Activated naive CD4-positive, alpha-beta T cell treated with anti-CD3 and anti-CD28 coated beads for 36 hours (primary cell): ENCODE data around the gene TBL1XR1. TPM values are rescaled to one million over a fixed set of nuclear protein-coding genes. Genes with fewer than 3 reads are reported as not detected.
A peak's percentile ranks its signal among the peaks of the same experiment; 100 is the strongest.

ENCODE experiments used
- CTCF ChIA-PET: fragments of 350-600 bp; sonication (Branson Sonifier 250); formaldehyde crosslinking; loops from one replicate; lab custom pipeline; 2021; ENCODE audit warnings: antibody characterized with exemption; lab: Charles Lee
- DNase-seq: peaks from one replicate; pipeline ENCODE4 v3.0.0-alpha.2; 2020
- H3K27ac Mint-ChIP-seq: one replicate; pipeline ENCODE4 v1.8.0; 2021; ENCODE audit warnings: mild to moderate bottlenecking, mixed read lengths
- H3K27me3 Mint-ChIP-seq: one replicate; pipeline ENCODE4 v1.8.0; 2021; ENCODE audit warnings: low read depth, mixed read lengths
- H3K36me3 Mint-ChIP-seq: one replicate; pipeline ENCODE4 v1.8.0; 2021; ENCODE audit warnings: low read depth, mixed read lengths
- H3K4me1 Mint-ChIP-seq: one replicate; pipeline ENCODE4 v1.8.0; 2021; ENCODE audit warnings: low read depth, mixed read lengths
- H3K4me3 Mint-ChIP-seq: one replicate; pipeline ENCODE4 v1.8.0; 2021; ENCODE audit warnings: mild to moderate bottlenecking, moderate library complexity, mixed read lengths
- H3K9me3 Mint-ChIP-seq: one replicate; pipeline ENCODE4 v1.8.0; 2021; ENCODE audit warnings: mixed read lengths
- intact Hi-C: fragments of 100-400 bp; cut with micrococcal nuclease; formaldehyde crosslinking; loops from one replicate; pipeline ENCODE4 v1.15.1; 2023
- total RNA-seq, 2 experiments: library from RNA; stranded (reverse); gene quantifications; one replicate each; pipeline ENCODE4 v1.2.3, GENCODE V29; 2021

Gene TBL1XR1
- total RNA-seq, 2 experiments from 2014 or later, result 149 to 162 TPM

- intact Hi-C loops, result loop anchor here (2.0 kb wide), 2 partner anchors 13 to 53 kb away; no protein-coding TSS in a partner anchor
- Mint-ChIP-seq H3K4me3 (no peak overlapping the region), H3K4me1 (peaks cover 60% of the 10 kb centered on the region), H3K27me3 (no peaks in the 10 kb centered on the region), H3K27ac (no peak overlapping the region), H3K36me3 (peaks cover 4% of the 10 kb centered on the region), H3K9me3 (no peaks in the 10 kb centered on the region)
- CTCF ChIA-PET, result interaction anchor here (0.6 to 1.0 kb wide), 2 partner anchors 35 to 44 kb away, joined by 3 read pairs; no protein-coding TSS in a partner anchor
- no peak for DNase-seq
Observed at GRCh38 chr3:177111541-177111949, 85.7 kb downstream of the TBL1XR1 start.

GRCh38 chr3:177110895-177111294 lies 86.4 kb downstream of the TBL1XR1 start:
- H3K9me3 Mint-ChIP-seq, result no peaks in the 10 kb centered on the region
- no peaks in the 10 kb centered on the region for H3K27me3 Mint-ChIP-seq
- DNase-seq, result no peak
- intact Hi-C loops, result loop anchor here (2.0 kb wide), 2 partner anchors 14 to 52 kb away; no protein-coding TSS in a partner anchor
- H3K4me1 Mint-ChIP-seq, result peaks cover 60% of the 10 kb centered on the region
- no peak overlapping the region for H3K27ac Mint-ChIP-seq
- CTCF ChIA-PET, result interaction anchor here (0.6 to 1.0 kb wide), 2 partner anchors 36 to 45 kb away, joined by 3 read pairs; no protein-coding TSS in a partner anchor
- no peak overlapping the region for H3K4me3 Mint-ChIP-seq
- H3K36me3 Mint-ChIP-seq, result peaks cover 4% of the 10 kb centered on the region

- intact Hi-C loops, result loop anchor here (2.0 kb wide), 2 partner anchors 14 to 52 kb away; no protein-coding TSS in a partner anchor
- H3K27me3 Mint-ChIP-seq, result no peaks in the 10 kb centered on the region
- H3K27ac Mint-ChIP-seq, result no peak overlapping the region
- DNase-seq, result no peak
- H3K36me3 Mint-ChIP-seq, result peaks cover under 1% of the 10 kb centered on the region
- CTCF ChIA-PET, result no interaction called here
- H3K4me3 Mint-ChIP-seq, result no peak overlapping the region
- H3K4me1 Mint-ChIP-seq, result peaks cover 63% of the 10 kb centered on the region
- no peaks in the 10 kb centered on the region for H3K9me3 Mint-ChIP-seq
Observed at GRCh38 chr3:177110386-177110785, 86.9 kb downstream of the TBL1XR1 start.

- H3K27ac Mint-ChIP-seq, result peak overlapping the region; percentile 46
- CTCF ChIA-PET, result no interaction called here
- DNase-seq, result no peak
- no peaks in the 10 kb centered on the region for H3K27me3 Mint-ChIP-seq
- H3K9me3 Mint-ChIP-seq, result no peaks in the 10 kb centered on the region
- intact Hi-C loops, result loop anchor here (2.0 to 5.0 kb wide), 3 partner anchors 15 to 51 kb away; no protein-coding TSS in a partner anchor
- peaks cover 66% of the 10 kb centered on the region for H3K4me1 Mint-ChIP-seq
- H3K4me3 Mint-ChIP-seq, result no peak overlapping the region
- no peaks in the 10 kb centered on the region for H3K36me3 Mint-ChIP-seq
Observed at GRCh38 chr3:177109688-177110330, 87.5 kb downstream of the TBL1XR1 start.

GRCh38 chr3:177108648-177109047 lies 88.6 kb downstream of the TBL1XR1 start:
- no peaks in the 10 kb centered on the region for H3K27me3 Mint-ChIP-seq
- no peak for DNase-seq
- intact Hi-C loops, result loop anchor here (5.0 kb wide), 1 partner anchor 39 kb away; no protein-coding TSS in a partner anchor
- CTCF ChIA-PET, result no interaction called here
- H3K9me3 Mint-ChIP-seq, result no peaks in the 10 kb centered on the region
- H3K4me1 Mint-ChIP-seq, result peaks cover 76% of the 10 kb centered on the region
- no peaks in the 10 kb centered on the region for H3K36me3 Mint-ChIP-seq
- H3K4me3 Mint-ChIP-seq, result no peak overlapping the region
- no peak overlapping the region for H3K27ac Mint-ChIP-seq

GRCh38 chr3:177107461-177108239 lies 89.6 kb downstream of the TBL1XR1 start:
- no peak overlapping the region for H3K27ac Mint-ChIP-seq

GRCh38 chr3:177106594-177106993 lies 90.7 kb downstream of the TBL1XR1 start:
- Mint-ChIP-seq H3K4me3 (no peak overlapping the region), H3K9me3 (no peaks in the 10 kb centered on the region), H3K36me3 (peaks cover 4% of the 10 kb centered on the region), H3K27me3 (no peaks in the 10 kb centered on the region), H3K27ac (no peak overlapping the region), H3K4me1 (peaks cover 64% of the 10 kb centered on the region)
- intact Hi-C loops, result loop anchor here (5.0 kb wide), 1 partner anchor 41 kb away; no protein-coding TSS in a partner anchor
- CTCF ChIA-PET, result no interaction called here
- no peak for DNase-seq

More at GRCh38 chr3:177107461-177108239, 89.6 kb downstream of the TBL1XR1 start:
- CTCF ChIA-PET, result no interaction called here
- H3K36me3 Mint-ChIP-seq, result peaks cover under 1% of the 10 kb centered on the region
- no peaks in the 10 kb centered on the region for H3K9me3 Mint-ChIP-seq
- H3K4me3 Mint-ChIP-seq, result no peak overlapping the region
- H3K27me3 Mint-ChIP-seq, result no peaks in the 10 kb centered on the region
- intact Hi-C loops, result loop anchor here (5.0 kb wide), 1 partner anchor 40 kb away; no protein-coding TSS in a partner anchor
- DNase-seq, result no peak
- H3K4me1 Mint-ChIP-seq, result peaks cover 69% of the 10 kb centered on the region

- H3K4me1 Mint-ChIP-seq, result peaks cover 59% of the 10 kb centered on the region
- H3K9me3 Mint-ChIP-seq, result no peaks in the 10 kb centered on the region
- H3K36me3 Mint-ChIP-seq, result peaks cover 4% of the 10 kb centered on the region
- H3K27me3 Mint-ChIP-seq, result no peaks in the 10 kb centered on the region
- H3K4me3 Mint-ChIP-seq, result no peak overlapping the region
- intact Hi-C loops, result loop anchor here (5.0 kb wide), 1 partner anchor 41 kb away; no protein-coding TSS in a partner anchor
- DNase-seq, result no peak
- no peak overlapping the region for H3K27ac Mint-ChIP-seq
- CTCF ChIA-PET, result no interaction called here
Observed at GRCh38 chr3:177106184-177106583, 91.1 kb downstream of the TBL1XR1 start.

GRCh38 chr3:177105623-177106022 lies 91.7 kb downstream of the TBL1XR1 start:
- intact Hi-C loops, result loop anchor here (5.0 kb wide), 1 partner anchor 42 kb away; no protein-coding TSS in a partner anchor
- H3K4me3 Mint-ChIP-seq, result no peak overlapping the region

GRCh38 chr3:177104299-177104992 lies 92.8 kb downstream of the TBL1XR1 start:
- Mint-ChIP-seq H3K4me3 (no peak overlapping the region), H3K4me1 (peaks cover 44% of the 10 kb centered on the region), H3K36me3 (peaks cover 4% of the 10 kb centered on the region), H3K27me3 (no peaks in the 10 kb centered on the region), H3K27ac (no peak overlapping the region), H3K9me3 (no peaks in the 10 kb centered on the region)
- intact Hi-C loops, result no loop called here
- no peak for DNase-seq
- CTCF ChIA-PET, result interaction anchor here (0.9 kb wide), 2 partner anchors 8 to 71 kb away, joined by 4 to 5 read pairs; no protein-coding TSS in a partner anchor

More at GRCh38 chr3:177105623-177106022, 91.7 kb downstream of the TBL1XR1 start:
- H3K36me3 Mint-ChIP-seq, result peaks cover 4% of the 10 kb centered on the region
- no peaks in the 10 kb centered on the region for H3K27me3 Mint-ChIP-seq
- DNase-seq, result no peak
- CTCF ChIA-PET, result interaction anchor here (0.9 kb wide), 1 partner anchor 9 kb away, joined by 4 read pairs; no protein-coding TSS in a partner anchor
- peaks cover 55% of the 10 kb centered on the region for H3K4me1 Mint-ChIP-seq
- no peak overlapping the region for H3K27ac Mint-ChIP-seq
- no peaks in the 10 kb centered on the region for H3K9me3 Mint-ChIP-seq

- H3K27me3 Mint-ChIP-seq, result no peaks in the 10 kb centered on the region
- no peak overlapping the region for H3K4me3 Mint-ChIP-seq
- DNase-seq, result no peak
- CTCF ChIA-PET, result interaction anchor here (1.3 kb wide), 1 partner anchor 12 kb away, joined by 3 read pairs; no protein-coding TSS in a partner anchor
- H3K27ac Mint-ChIP-seq, result no peak overlapping the region
- H3K36me3 Mint-ChIP-seq, result peaks cover 4% of the 10 kb centered on the region
- H3K4me1 Mint-ChIP-seq, result peaks cover 38% of the 10 kb centered on the region
- H3K9me3 Mint-ChIP-seq, result no peaks in the 10 kb centered on the region
- intact Hi-C loops, result no loop called here
Observed at GRCh38 chr3:177102553-177102952, 94.7 kb downstream of the TBL1XR1 start.
